G401 (cell line): ENCODE measurements around the gene DGKD. TPM values are rescaled to one million over a fixed set of nuclear protein-coding genes. Genes with fewer than 3 reads are reported as not detected.
"Not testable (repeated sequence)": the region's sequence is repeated elsewhere in the genome, so short reads cannot be mapped to it uniquely, and the experiment has no call there.

Experiments
- DNase-seq: peaks from one replicate; pipeline ENCODE4 v3.0.0-alpha.2; 2015; ENCODE audit warnings: low spot score
- in situ Hi-C: cut with HindIII; loops from 2 replicates; pipeline ENCODE4 v1.10.0; 2016; ENCODE audit warnings: low sequenced_read_pairs, mixed read lengths
- total RNA-seq: library from RNA; depleted of rRNA; stranded (reverse); fragments of >200 nt; shearing (Covaris generic); gene quantifications from 2 replicates; pipeline ENCODE4 v1.2.3, GENCODE V29; 2014; rRNA removed

The DGKD gene
- 15.6 and 20.4 TPM in 2 replicates for total RNA-seq

- peak; percentile 65 for DNase-seq
- in situ Hi-C loops: no loop called here
Measured at GRCh38 chr2:233353769-233354499, at the start of gene DGKD. Gene DGKD (plus strand): TSS chr2:233354494. CDS start chr2:233354519, 25 bp downstream.

- in situ Hi-C loops: no loop called here
- no peak for DNase-seq
Measured at GRCh38 chr2:233307565-233307964, 46.7 kb upstream of the DGKD start, which contains the start of gene SAG. Gene SAG (plus strand): TSS chr2:233307816. CDS start chr2:233309190, 1,374 bp downstream.

GRCh38 chr2:233311241-233311926 lies 42.9 kb upstream of the DGKD start:
- no peak for DNase-seq
- in situ Hi-C loops: no loop called here

GRCh38 chr2:233312874-233313273 lies 41.4 kb upstream of the DGKD start:
- no peak for DNase-seq
- in situ Hi-C loops: no loop called here

- in situ Hi-C loops: no loop called here
- no peak for DNase-seq
Measured at GRCh38 chr2:233314180-233314925, 39.9 kb upstream of the DGKD start.

GRCh38 chr2:233317196-233317943 lies 36.9 kb upstream of the DGKD start:
- no peak for DNase-seq
- in situ Hi-C loops: no loop called here

GRCh38 chr2:233319256-233319655 lies 35.0 kb upstream of the DGKD start:
- DNase-seq: no peak
- in situ Hi-C loops: no loop called here

- in situ Hi-C loops: no loop called here
- DNase-seq: no peak
Measured at GRCh38 chr2:233320470-233320869, 33.8 kb upstream of the DGKD start.

GRCh38 chr2:233321166-233321565 lies 33.1 kb upstream of the DGKD start:
- in situ Hi-C loops: no loop called here
- no peak for DNase-seq

GRCh38 chr2:233323851-233324250 lies 30.4 kb upstream of the DGKD start:
- in situ Hi-C loops: no loop called here
- no peak for DNase-seq

- DNase-seq: no peak
- in situ Hi-C loops: no loop called here
Measured at GRCh38 chr2:233325256-233325655, 29.0 kb upstream of the DGKD start.

GRCh38 chr2:233325814-233326213 lies 28.5 kb upstream of the DGKD start:
- in situ Hi-C loops: no loop called here
- DNase-seq: no peak

- in situ Hi-C loops: no loop called here
- DNase-seq: no peak
Measured at GRCh38 chr2:233326500-233326899, 27.8 kb upstream of the DGKD start.

- DNase-seq: no peak
- in situ Hi-C loops: no loop called here
Measured at GRCh38 chr2:233328922-233329321, 25.4 kb upstream of the DGKD start.

GRCh38 chr2:233329489-233330135 lies 24.7 kb upstream of the DGKD start:
- in situ Hi-C loops: no loop called here
- no peak for DNase-seq

- no peak for DNase-seq
- in situ Hi-C loops: no loop called here
Measured at GRCh38 chr2:233331536-233331935, 22.8 kb upstream of the DGKD start.

GRCh38 chr2:233332125-233332524 lies 22.2 kb upstream of the DGKD start:
- in situ Hi-C loops: no loop called here

GRCh38 chr2:233334915-233335314 lies 19.4 kb upstream of the DGKD start:
- no peak for DNase-seq
- in situ Hi-C loops: no loop called here

More at GRCh38 chr2:233332125-233332524, 22.2 kb upstream of the DGKD start:
- no peak for DNase-seq

- in situ Hi-C loops, DNase-seq: not testable (repeated sequence)
Measured at GRCh38 chr2:233336091-233336490, 18.2 kb upstream of the DGKD start.
